Measurements from ENCODE around the gene CPNE1. TPM values are rescaled to one million over a fixed set of nuclear protein-coding genes. Genes with fewer than 3 reads are reported as not detected.

CPNE1 gene
- total and polyA plus RNA-seq, 3 experiments from 2014 or later = 295 to 378 (median 305) TPM

- Mint-ChIP-seq H3K27me3 (no peaks in the 10 kb centered on the region), H3K4me3 (no peak overlapping the region), H3K27ac (peak overlapping the region in 6 of 8 donors; percentile 64 to 84 (median 74)), H3K4me1 (peaks cover 54 to 69% (median 62%) of the 10 kb centered on the region in 3 donors), H3K9me3 (no peaks in the 10 kb centered on the region), H3K36me3 (peaks cover 0 to 31% (median 4%) of the 10 kb centered on the region in 3 donors)
- no peak for DNase-seq
- ChIA-PET POLR2A (no interaction called here), CTCF (no interaction called here)
- peaks cover 19% of the 10 kb centered on the region for H3K36me3 ChIP-seq (ENCODE audit: insufficient read depth, low read length)
- H3K27me3 ChIP-seq (ENCODE audit: insufficient read depth, low read length, poor library complexity, severe bottlenecking) = no peaks in the 10 kb centered on the region
- peaks cover 11% of the 10 kb centered on the region for H3K4me1 ChIP-seq (ENCODE audit: insufficient read depth, low read length)
- H3K4me3 ChIP-seq (ENCODE audit: low read length) = no peak overlapping the region
- H3K27ac ChIP-seq (ENCODE audit: low read depth, low read length) = no peak overlapping the region
- H3K9me3 ChIP-seq (ENCODE audit: low read length) = no peaks in the 10 kb centered on the region
Measured at GRCh38 chr20:35636095-35636494, 28.6 kb downstream of the CPNE1 start.

- Mint-ChIP-seq H3K27ac (peak overlapping the region in 7 of 8 donors; percentile 62 to 84 (median 75)), H3K27me3 (no peaks in the 10 kb centered on the region), H3K4me1 (peaks cover 50 to 64% (median 58%) of the 10 kb centered on the region in 3 donors), H3K36me3 (peaks cover 0 to 35% (median 4%) of the 10 kb centered on the region in 3 donors), H3K9me3 (no peaks in the 10 kb centered on the region), H3K4me3 (peak overlapping the region in 1 of 7 donors; percentile 61)
- ChIA-PET CTCF (interaction anchor here (1.8 kb wide), 1 partner anchor 14 kb away, joined by 3 read pairs; no protein-coding TSS in a partner anchor), POLR2A (no interaction called here)
- no peak for DNase-seq
- Histone ChIP-seq H3K27me3 (ENCODE audit: insufficient read depth, low read length, poor library complexity, severe bottlenecking) (no peaks in the 10 kb centered on the region), H3K9me3 (ENCODE audit: low read length) (no peaks in the 10 kb centered on the region), H3K36me3 (ENCODE audit: insufficient read depth, low read length) (peaks cover 24% of the 10 kb centered on the region), H3K27ac (ENCODE audit: low read depth, low read length) (no peak overlapping the region), H3K4me1 (ENCODE audit: insufficient read depth, low read length) (peaks cover 11% of the 10 kb centered on the region), H3K4me3 (ENCODE audit: low read length) (no peak overlapping the region)
Measured at GRCh38 chr20:35635652-35636051, 29.0 kb downstream of the CPNE1 start.

DNA sequence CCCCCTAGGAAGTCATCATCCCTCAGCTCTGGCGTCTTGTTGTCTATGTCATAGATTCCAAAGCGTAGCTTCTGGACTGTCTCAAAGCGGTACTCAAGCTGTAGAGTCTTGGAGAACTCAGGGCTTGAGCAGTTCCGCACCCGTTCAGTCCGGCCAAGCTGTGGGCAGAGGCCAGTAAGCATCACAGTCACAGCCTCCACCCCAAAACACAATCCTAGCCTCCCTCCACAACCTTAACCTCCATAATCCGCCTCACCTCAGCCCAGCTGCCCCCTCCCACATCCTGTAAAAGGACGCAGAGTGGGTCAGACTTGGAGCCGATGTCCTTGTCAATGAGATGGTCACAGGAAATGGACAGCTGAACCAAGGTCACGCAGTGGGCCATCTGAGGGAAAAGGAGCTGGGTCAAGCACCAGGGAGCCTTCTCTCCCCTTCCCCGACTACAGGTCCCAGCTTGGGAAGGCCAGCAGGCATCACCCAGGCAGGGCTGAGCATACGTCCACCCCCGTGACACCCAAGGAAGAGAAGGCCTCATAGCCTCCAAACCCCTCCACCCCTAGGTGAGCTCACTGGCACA is 32.1 kb downstream of the CPNE1 start:
- peaks cover 0 to 61% (median 10%) of the 10 kb centered on the region in 3 donors for H3K36me3 Mint-ChIP-seq
- peak overlapping the region in 6 of 8 donors; percentile 48 to 96 (median 73) for H3K27ac Mint-ChIP-seq
- H3K27me3 Mint-ChIP-seq = no peaks in the 10 kb centered on the region
- Histone ChIP-seq H3K4me3 (ENCODE audit: low read length) (no peak overlapping the region), H3K27ac (ENCODE audit: low read depth, low read length) (peak overlapping the region; percentile 27), H3K27me3 (ENCODE audit: insufficient read depth, low read length, poor library complexity, severe bottlenecking) (no peaks in the 10 kb centered on the region), H3K36me3 (ENCODE audit: insufficient read depth, low read length) (peaks cover 36% of the 10 kb centered on the region), H3K9me3 (ENCODE audit: low read length) (no peaks in the 10 kb centered on the region), H3K4me1 (ENCODE audit: insufficient read depth, low read length) (no peaks in the 10 kb centered on the region)
- no peak overlapping the region for H3K4me3 Mint-ChIP-seq
- H3K9me3 Mint-ChIP-seq = no peaks in the 10 kb centered on the region
- DNase-seq = no peak
- CTCF ChIA-PET = interaction anchor here (0.5 to 4.9 kb wide), 2 partner anchors 13 to 202 kb away, joined by 3 to 26 read pairs; no protein-coding TSS in a partner anchor
- POLR2A ChIA-PET = no interaction called here
- H3K4me1 Mint-ChIP-seq = peaks cover 27 to 36% (median 33%) of the 10 kb centered on the region in 3 donors

DNA sequence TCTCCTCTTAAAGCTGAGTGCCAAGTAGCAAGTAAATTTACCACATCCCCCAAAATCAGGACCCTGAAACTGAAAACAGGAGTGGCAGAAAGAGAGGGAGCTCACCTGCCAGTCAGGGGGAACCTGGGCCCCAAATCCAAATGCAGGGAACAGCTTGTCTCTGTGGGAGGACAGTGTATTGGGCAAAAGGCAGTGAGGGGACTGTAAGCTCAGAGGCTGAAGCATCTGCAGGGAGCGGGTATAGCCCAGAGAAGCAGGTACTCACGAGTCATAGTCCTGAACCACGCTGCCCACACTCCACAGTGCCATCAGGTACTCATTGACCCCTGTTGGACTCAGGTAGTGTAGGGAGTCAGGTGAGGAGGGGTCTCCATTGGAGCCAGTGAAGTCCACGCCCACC is 34.1 kb downstream of the CPNE1 start:
- peak overlapping the region in 3 of 8 donors; percentile 12 to 79 (median 66) for H3K27ac Mint-ChIP-seq
- POLR2A ChIA-PET = interaction anchor here (0.6 to 1.3 kb wide), 2 partner anchors 33 to 95 kb away, joined by 3 to 4 read pairs; no protein-coding TSS in a partner anchor
- H3K36me3 Mint-ChIP-seq = peaks cover 1 to 78% (median 13%) of the 10 kb centered on the region in 3 donors
- Histone ChIP-seq H3K9me3 (ENCODE audit: low read length) (no peaks in the 10 kb centered on the region), H3K4me3 (ENCODE audit: low read length) (no peak overlapping the region), H3K27me3 (ENCODE audit: insufficient read depth, low read length, poor library complexity, severe bottlenecking) (no peaks in the 10 kb centered on the region), H3K27ac (ENCODE audit: low read depth, low read length) (no peak overlapping the region), H3K4me1 (ENCODE audit: insufficient read depth, low read length) (no peaks in the 10 kb centered on the region), H3K36me3 (ENCODE audit: insufficient read depth, low read length) (peaks cover 41% of the 10 kb centered on the region)
- no peak overlapping the region for H3K4me3 Mint-ChIP-seq
- H3K4me1 Mint-ChIP-seq = peaks cover 12 to 18% (median 14%) of the 10 kb centered on the region in 3 donors
- DNase-seq = no peak
- no peaks in the 10 kb centered on the region for H3K9me3 Mint-ChIP-seq
- CTCF ChIA-PET = interaction anchor here (4.9 kb wide), 1 partner anchor 11 kb away, joined by 26 read pairs; no protein-coding TSS in a partner anchor
- H3K27me3 Mint-ChIP-seq = no peaks in the 10 kb centered on the region

- Mint-ChIP-seq H3K27me3 (no peaks in the 10 kb centered on the region), H3K27ac (peak overlapping the region in 3 of 8 donors; percentile 17 to 81 (median 45)), H3K9me3 (no peaks in the 10 kb centered on the region), H3K4me1 (peaks cover 4 to 8% (median 5%) of the 10 kb centered on the region in 3 donors), H3K36me3 (peaks cover 4 to 80% (median 16%) of the 10 kb centered on the region in 3 donors), H3K4me3 (no peak overlapping the region)
- Histone ChIP-seq H3K4me1 (ENCODE audit: insufficient read depth, low read length) (no peaks in the 10 kb centered on the region), H3K27me3 (ENCODE audit: insufficient read depth, low read length, poor library complexity, severe bottlenecking) (no peaks in the 10 kb centered on the region), H3K9me3 (ENCODE audit: low read length) (no peaks in the 10 kb centered on the region), H3K4me3 (ENCODE audit: low read length) (no peak overlapping the region), H3K27ac (ENCODE audit: low read depth, low read length) (no peak overlapping the region), H3K36me3 (ENCODE audit: insufficient read depth, low read length) (peaks cover 41% of the 10 kb centered on the region)
- DNase-seq = no peak
- CTCF ChIA-PET = interaction anchor here (4.9 kb wide), 1 partner anchor 10 kb away, joined by 26 read pairs; no protein-coding TSS in a partner anchor
- POLR2A ChIA-PET = interaction anchor here (0.6 kb wide), 1 partner anchor 96 kb away, joined by 4 read pairs; no protein-coding TSS in a partner anchor
Measured at GRCh38 chr20:35629427-35630145, 35.1 kb downstream of the CPNE1 start.

- Histone ChIP-seq H3K9me3 (ENCODE audit: low read length) (no peaks in the 10 kb centered on the region), H3K27me3 (ENCODE audit: insufficient read depth, low read length, poor library complexity, severe bottlenecking) (no peaks in the 10 kb centered on the region), H3K4me1 (ENCODE audit: insufficient read depth, low read length) (no peaks in the 10 kb centered on the region), H3K36me3 (ENCODE audit: insufficient read depth, low read length) (peaks cover 32% of the 10 kb centered on the region), H3K27ac (ENCODE audit: low read depth, low read length) (no peak overlapping the region), H3K4me3 (ENCODE audit: low read length) (no peak overlapping the region)
- ChIA-PET CTCF (interaction anchor here (0.6 to 0.9 kb wide), 2 partner anchors 9 to 59 kb away, joined by 3 read pairs; no protein-coding TSS in a partner anchor), POLR2A (no interaction called here)
- peak overlapping the region in 1 of 8 donors; percentile 42 for H3K27ac Mint-ChIP-seq
- H3K9me3 Mint-ChIP-seq = no peaks in the 10 kb centered on the region
- no peaks in the 10 kb centered on the region for H3K4me1 Mint-ChIP-seq
- H3K4me3 Mint-ChIP-seq = no peak overlapping the region
- no peaks in the 10 kb centered on the region for H3K27me3 Mint-ChIP-seq
- DNase-seq = no peak
- peaks cover 4 to 65% (median 12%) of the 10 kb centered on the region in 3 donors for H3K36me3 Mint-ChIP-seq
Measured at GRCh38 chr20:35627121-35627520, 37.6 kb downstream of the CPNE1 start.

DNA sequence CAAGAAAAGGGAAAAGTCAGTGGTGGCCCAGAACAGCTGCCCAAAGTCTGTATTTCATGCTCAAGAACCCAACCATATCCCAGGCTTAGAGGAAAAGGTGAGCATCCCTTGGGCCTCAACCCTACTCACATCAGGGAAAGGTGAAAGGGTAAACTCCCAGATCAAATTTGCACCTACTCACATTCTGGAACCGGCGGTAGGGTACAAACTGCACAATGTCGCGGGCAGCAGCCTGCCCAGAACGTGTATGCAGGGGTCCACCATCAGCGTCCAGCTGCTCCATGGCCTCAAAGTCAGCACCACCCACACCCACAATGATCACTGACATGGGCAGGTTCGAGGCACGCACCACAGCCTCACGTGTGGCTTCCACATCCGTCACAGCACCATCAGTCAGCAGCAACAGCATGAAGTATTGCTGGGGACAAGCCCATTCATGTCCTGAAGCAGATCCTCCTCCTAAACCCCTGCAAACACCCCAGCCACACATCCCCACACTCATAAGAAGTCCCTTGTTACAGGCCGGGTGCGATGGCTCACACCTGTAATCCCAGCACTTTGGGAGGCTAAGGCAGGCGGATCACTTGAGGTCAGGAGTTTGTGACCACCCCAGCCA is 38.2 kb downstream of the CPNE1 start:
- H3K9me3 ChIP-seq (ENCODE audit: low read length) = no peaks in the 10 kb centered on the region
- no peaks in the 10 kb centered on the region for H3K27me3 ChIP-seq (ENCODE audit: insufficient read depth, low read length, poor library complexity, severe bottlenecking)
- H3K36me3 Mint-ChIP-seq = peaks cover 4 to 63% (median 13%) of the 10 kb centered on the region in 3 donors
- no peak overlapping the region for H3K4me3 ChIP-seq (ENCODE audit: low read length)
- no peaks in the 10 kb centered on the region for H3K4me1 ChIP-seq (ENCODE audit: insufficient read depth, low read length)
- no peak for DNase-seq
- ChIA-PET POLR2A (no interaction called here), CTCF (no interaction called here)
- peak overlapping the region in 2 of 8 donors; percentile 11 to 88 for H3K27ac Mint-ChIP-seq
- H3K36me3 ChIP-seq (ENCODE audit: insufficient read depth, low read length) = peaks cover 26% of the 10 kb centered on the region
- no peaks in the 10 kb centered on the region for H3K27me3 Mint-ChIP-seq
- no peaks in the 10 kb centered on the region for H3K9me3 Mint-ChIP-seq
- no peaks in the 10 kb centered on the region for H3K4me1 Mint-ChIP-seq
- H3K27ac ChIP-seq (ENCODE audit: low read depth, low read length) = no peak overlapping the region
- H3K4me3 Mint-ChIP-seq = no peak overlapping the region

All from CD8-positive, alpha-beta memory T cell (primary cell).